ENCODE measurements around the gene RPL35A.
A peak's percentile ranks its signal among the peaks of the same experiment; 100 is the strongest.
"Not testable (repeated sequence)": the region's sequence is repeated elsewhere in the genome, so short reads cannot be mapped to it uniquely, and the experiment has no call there.

RPL35A gene

GRCh38 chr3:197951392-197951990 is 1.5 kb downstream of the RPL35A start:
- no peak for DNase-seq (ENCODE audit: low read depth, low spot score)
- H3K27ac ChIP-seq = peak overlapping the region; percentile 85

GRCh38 chr3:197952440-197952839 is 2.5 kb downstream of the RPL35A start:
- no peak for DNase-seq (ENCODE audit: low read depth, low spot score)
- H3K27ac ChIP-seq = peak overlapping the region; percentile 85

- peak overlapping the region; percentile 85 for H3K27ac ChIP-seq
- DNase-seq (ENCODE audit: low read depth, low spot score) = no peak
These were observed 3.3 kb downstream of the RPL35A start for GRCh38 chr3:197953325-197953724.

GRCh38 chr3:197953881-197954280 is 3.9 kb downstream of the RPL35A start:
- peak overlapping the region; percentile 85 for H3K27ac ChIP-seq
- no peak for DNase-seq (ENCODE audit: low read depth, low spot score)

- H3K27ac ChIP-seq = peak overlapping the region; percentile 80
- DNase-seq (ENCODE audit: low read depth, low spot score) = no peak
These were observed 6.0 kb downstream of the RPL35A start for GRCh38 chr3:197955892-197956477.

- H3K27ac ChIP-seq = peak overlapping the region; percentile 80
- DNase-seq (ENCODE audit: low read depth, low spot score) = no peak
These were observed 6.6 kb downstream of the RPL35A start for GRCh38 chr3:197956626-197956988.

GRCh38 chr3:197957790-197958133 is 7.8 kb downstream of the RPL35A start:
- DNase-seq (ENCODE audit: low read depth, low spot score) = no peak
- peak overlapping the region; percentile 80 for H3K27ac ChIP-seq

- DNase-seq (ENCODE audit: low read depth, low spot score) = no peak
- peak overlapping the region; percentile 80 for H3K27ac ChIP-seq
These were observed 8.4 kb downstream of the RPL35A start for GRCh38 chr3:197958346-197958745.

- peak overlapping the region; percentile 80 for H3K27ac ChIP-seq
- not testable (repeated sequence) for DNase-seq (ENCODE audit: low read depth, low spot score)
These were observed 8.9 kb downstream of the RPL35A start for GRCh38 chr3:197958848-197959247.

GRCh38 chr3:197959500-197959890 is 9.5 kb downstream of the RPL35A start:
- H3K27ac ChIP-seq = peak overlapping the region; percentile 80
- no peak for DNase-seq (ENCODE audit: low read depth, low spot score)

GRCh38 chr3:197959891-197960693 is 10.1 kb downstream of the RPL35A start, which contains the start of gene LMLN:
Gene LMLN (plus strand): TSS chr3:197960217. CDS start chr3:197960246, 29 bp downstream.
- peak; percentile 85 for DNase-seq (ENCODE audit: low read depth, low spot score)
- peak within 1 kb of the TSS; percentile 80 for H3K27ac ChIP-seq

GRCh38 chr3:197960694-197961581 is 10.9 kb downstream of the RPL35A start:
- DNase-seq (ENCODE audit: low read depth, low spot score) = no peak
- peak overlapping the region; percentile 80 for H3K27ac ChIP-seq

GRCh38 chr3:197961582-197961945 is 11.6 kb downstream of the RPL35A start:
- no peak for DNase-seq (ENCODE audit: low read depth, low spot score)
- H3K27ac ChIP-seq = no peak overlapping the region

- no peak for DNase-seq (ENCODE audit: low read depth, low spot score)
- H3K27ac ChIP-seq = no peak overlapping the region
These were observed 13.1 kb downstream of the RPL35A start for GRCh38 chr3:197963019-197963637.

- DNase-seq (ENCODE audit: low read depth, low spot score); H3K27ac ChIP-seq: not testable (repeated sequence)
These were observed 17.5 kb downstream of the RPL35A start for GRCh38 chr3:197967337-197967989.

GRCh38 chr3:197970588-197970987 is 20.6 kb downstream of the RPL35A start:
- no peak for DNase-seq (ENCODE audit: low read depth, low spot score)
- H3K27ac ChIP-seq = no peak overlapping the region

- H3K27ac ChIP-seq = no peak overlapping the region
- DNase-seq (ENCODE audit: low read depth, low spot score) = no peak
These were observed 24.0 kb downstream of the RPL35A start for GRCh38 chr3:197974016-197974415.

GRCh38 chr3:197975311-197975710 is 25.3 kb downstream of the RPL35A start:
- H3K27ac ChIP-seq = no peak overlapping the region
- DNase-seq (ENCODE audit: low read depth, low spot score) = no peak

GRCh38 chr3:197983076-197983475 is 33.1 kb downstream of the RPL35A start:
- H3K27ac ChIP-seq = no peak overlapping the region

GRCh38 chr3:197989651-197990050 is 39.7 kb downstream of the RPL35A start:
- no peak overlapping the region for H3K27ac ChIP-seq
- DNase-seq (ENCODE audit: low read depth, low spot score) = no peak

More at GRCh38 chr3:197983076-197983475, 33.1 kb downstream of the RPL35A start:
- DNase-seq (ENCODE audit: low read depth, low spot score) = no peak
